ENCODE measurements around the gene MT1F. TPM values are rescaled to one million over a fixed set of nuclear protein-coding genes. Genes with fewer than 3 reads are reported as not detected.

Gene MT1F
- total and polyA plus RNA-seq, 9 of the 15 experiments (the other 6 are each of a cell fraction or from before 2014, with no cell fraction given) = 0.18 to 0.68 (median 0.29) TPM; not detected in 5

DNA sequence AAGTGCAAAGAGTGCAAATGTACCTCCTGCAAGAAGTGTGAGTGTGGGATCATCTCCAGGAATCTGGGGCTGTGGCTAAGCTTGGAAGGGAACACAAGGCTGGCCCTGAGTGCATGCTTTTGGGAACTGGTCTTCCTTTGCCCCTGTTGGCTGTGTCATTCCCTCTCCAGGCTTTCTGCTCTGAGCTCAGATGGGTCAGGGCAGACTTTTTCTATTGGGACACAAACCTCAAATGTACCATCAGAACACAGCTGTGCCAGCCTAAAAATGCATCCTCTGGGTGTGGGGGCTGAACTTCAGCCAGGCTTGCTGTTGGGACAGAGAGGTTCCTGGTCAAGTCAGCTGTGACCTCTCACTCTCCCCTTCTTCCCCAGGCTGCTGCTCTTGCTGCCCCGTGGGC lies 5.2 kb upstream of the MT1F start:
- H3K27me3 ChIP-seq (ENCODE audit: control insufficient read depth in 2 of 2, insufficient read depth in 2 of 2, low read length in 2 of 2) = peaks cover 26 to 67% of the 10 kb centered on the region in 2 experiments; a peak in 4 of 5 replicates
- ATAC-seq (no peak), FAIRE-seq (no peak), DNase-seq (ENCODE audit: extremely low read depth in 1 of 4, low spot score in 3 of 4) (no peak)
- in situ Hi-C loops (cut with MboI) = no loop called here
- POLR2A ChIA-PET = interaction anchor here (0.6 kb wide), 1 partner anchor 647 kb away, joined by 3 read pairs; no protein-coding TSS in a partner anchor
- no peaks in the 10 kb centered on the region; the same call in 1 of the 2 replicates for H4K20me1 ChIP-seq (replicated peaks; ENCODE audit: control insufficient read depth, insufficient read depth, low read length)
- no peak overlapping the region for H3K9ac ChIP-seq (ENCODE audit: insufficient read depth in 1 of 2, low read depth in 2 of 2, low read length in 2 of 2)
- no peak overlapping the region for H2AFZ ChIP-seq (ENCODE audit: low read depth, low read length)
- CTCF ChIA-PET (ENCODE audit: low intra/inter-chr PET ratio) = no interaction called here
- no peak overlapping the region for H3K4me2 ChIP-seq (ENCODE audit: insufficient read depth, low read length)
- H3K9me1 ChIP-seq (ENCODE audit: control insufficient read depth, insufficient read depth, low read length) = no peaks in the 10 kb centered on the region
- no peaks in the 10 kb centered on the region for H3K79me2 ChIP-seq (ENCODE audit: control insufficient read depth, insufficient read depth, low read length)
- H3K4me1 ChIP-seq (replicated peaks in 1 of 2; ENCODE audit: control insufficient read depth in 2 of 2, insufficient read depth in 2 of 2, low read length in 2 of 2) = peaks cover 0 to 7% of the 10 kb centered on the region in 2 experiments; a peak in 2 of 5 replicates
- intact Hi-C loops (cut with micrococcal nuclease) = no loop called here
- no peaks in the 10 kb centered on the region for H3K9me3 ChIP-seq (replicated peaks; ENCODE audit: control insufficient read depth, insufficient read depth, low read depth, low read length)
- no TSS peak for BruUV-seq (replicated peaks)
- 0% methylated on average over 1 of the region's 1 CpG for WGBS (ENCODE audit: insufficient coverage, low coverage, missing lambda C conversion rate)
- H3K4me3 ChIP-seq = no peak overlapping the region
- TF ChIP-seq WHSC1 (IDR thresholded peaks at IDR 0.05; ENCODE audit: low read length) (no peak), ZNF507 (tag; conservative IDR thresholded peaks at IDR 0.05) (no peak), MCM3 (IDR thresholded peaks at IDR 0.05) (no peak), ZZZ3 (IDR thresholded peaks at IDR 0.05) (no peak), KAT7 (CRISPR knock-in tag; IDR thresholded peaks at IDR 0.05; ENCODE audit: borderline replicate concordance) (no peak), BRF1 (IDR thresholded peaks at IDR 0.05; ENCODE audit: borderline replicate concordance, extremely low read depth, insufficient read length) (no peak), FOXJ2 (tag; IDR thresholded peaks at IDR 0.05) (no peak), NR2C2 (CRISPR knock-in tag; IDR thresholded peaks at IDR 0.05) (no peak), NR2C2 (tag; IDR thresholded peaks at IDR 0.05) (no peak), KAT2B (IDR thresholded peaks at IDR 0.05; ENCODE audit: low read depth, low read length) (no peak), GABPB2 (CRISPR knock-in tag; conservative IDR thresholded peaks at IDR 0.05) (no peak), SPI1 (IDR thresholded peaks at IDR 0.05; ENCODE audit: borderline replicate concordance, low read depth, low read length) (no peak), LARP7 (IDR thresholded peaks at IDR 0.05) (no peak), ZNF253 (CRISPR knock-in tag; conservative IDR thresholded peaks at IDR 0.05) (no peak), ZKSCAN8 (CRISPR knock-in tag; IDR thresholded peaks at IDR 0.05) (no peak), MEF2A (IDR thresholded peaks at IDR 0.05; ENCODE audit: control insufficient read depth, low read depth, low read length) (no peak), TCF7 (IDR thresholded peaks at IDR 0.05; ENCODE audit: borderline replicate concordance) (no peak)
- TF ChIP-seq, protein P1, sequence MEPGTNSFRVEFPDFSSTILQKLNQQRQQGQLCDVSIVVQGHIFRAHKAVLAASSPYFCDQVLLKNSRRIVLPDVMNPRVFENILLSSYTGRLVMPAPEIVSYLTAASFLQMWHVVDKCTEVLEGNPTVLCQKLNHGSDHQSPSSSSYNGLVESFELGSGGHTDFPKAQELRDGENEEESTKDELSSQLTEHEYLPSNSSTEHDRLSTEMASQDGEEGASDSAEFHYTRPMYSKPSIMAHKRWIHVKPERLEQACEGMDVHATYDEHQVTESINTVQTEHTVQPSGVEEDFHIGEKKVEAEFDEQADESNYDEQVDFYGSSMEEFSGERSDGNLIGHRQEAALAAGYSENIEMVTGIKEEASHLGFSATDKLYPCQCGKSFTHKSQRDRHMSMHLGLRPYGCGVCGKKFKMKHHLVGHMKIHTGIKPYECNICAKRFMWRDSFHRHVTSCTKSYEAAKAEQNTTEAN (CRISPR knock-in tag; IDR thresholded peaks at IDR 0.05) = no peak
- TF ChIP-seq, protein P2, sequence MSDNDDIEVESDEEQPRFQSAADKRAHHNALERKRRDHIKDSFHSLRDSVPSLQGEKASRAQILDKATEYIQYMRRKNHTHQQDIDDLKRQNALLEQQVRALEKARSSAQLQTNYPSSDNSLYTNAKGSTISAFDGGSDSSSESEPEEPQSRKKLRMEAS (CRISPR knock-in tag; IDR thresholded peaks at IDR 0.05) = no peak
- TF ChIP-seq, protein P3, sequence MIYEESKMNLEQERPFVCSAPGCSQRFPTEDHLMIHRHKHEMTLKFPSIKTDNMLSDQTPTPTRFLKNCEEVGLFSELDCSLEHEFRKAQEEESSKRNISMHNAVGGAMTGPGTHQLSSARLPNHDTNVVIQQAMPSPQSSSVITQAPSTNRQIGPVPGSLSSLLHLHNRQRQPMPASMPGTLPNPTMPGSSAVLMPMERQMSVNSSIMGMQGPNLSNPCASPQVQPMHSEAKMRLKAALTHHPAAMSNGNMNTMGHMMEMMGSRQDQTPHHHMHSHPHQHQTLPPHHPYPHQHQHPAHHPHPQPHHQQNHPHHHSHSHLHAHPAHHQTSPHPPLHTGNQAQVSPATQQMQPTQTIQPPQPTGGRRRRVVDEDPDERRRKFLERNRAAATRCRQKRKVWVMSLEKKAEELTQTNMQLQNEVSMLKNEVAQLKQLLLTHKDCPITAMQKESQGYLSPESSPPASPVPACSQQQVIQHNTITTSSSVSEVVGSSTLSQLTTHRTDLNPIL (CRISPR knock-in tag; IDR thresholded peaks at IDR 0.05) = no peak
- TF ChIP-seq, protein P4, sequence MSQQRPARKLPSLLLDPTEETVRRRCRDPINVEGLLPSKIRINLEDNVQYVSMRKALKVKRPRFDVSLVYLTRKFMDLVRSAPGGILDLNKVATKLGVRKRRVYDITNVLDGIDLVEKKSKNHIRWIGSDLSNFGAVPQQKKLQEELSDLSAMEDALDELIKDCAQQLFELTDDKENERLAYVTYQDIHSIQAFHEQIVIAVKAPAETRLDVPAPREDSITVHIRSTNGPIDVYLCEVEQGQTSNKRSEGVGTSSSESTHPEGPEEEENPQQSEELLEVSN (IDR thresholded peaks at IDR 0.05; ENCODE audit: borderline replicate concordance in 1 of 2, extremely low read depth in 1 of 2, insufficient read depth in 1 of 2, insufficient read length in 1 of 2, low read depth in 1 of 2, low read length in 1 of 2, poor library complexity in 1 of 2, severe bottlenecking in 1 of 2) = no peak
- H3K27ac ChIP-seq (ENCODE audit: extremely low read depth, low read depth, low read length) = no peak overlapping the region
- no peaks in the 10 kb centered on the region for H3K36me3 ChIP-seq (ENCODE audit: control insufficient read depth, insufficient read depth, low read length)
